ENCODE data around the gene AATK.
"Not testable (repeated sequence)": the region's sequence is repeated elsewhere in the genome, so short reads cannot be mapped to it uniquely, and the experiment has no call there.

The AATK gene

GRCh38 chr17:81086789-81087551 is 79.1 kb downstream of the AATK start:
- no peak for DNase-seq

GRCh38 chr17:81085420-81085911 is 80.6 kb downstream of the AATK start:
- no peak for DNase-seq

GRCh38 chr17:81084680-81085419 is 81.2 kb downstream of the AATK start:
- DNase-seq, result no peak

- no peak for DNase-seq
These were observed 82.8 kb downstream of the AATK start for GRCh38 chr17:81083125-81083765.

- DNase-seq, result no peak
These were observed 83.6 kb downstream of the AATK start for GRCh38 chr17:81082177-81083073.

- no peak for DNase-seq
These were observed 84.5 kb downstream of the AATK start for GRCh38 chr17:81081222-81082176.

- DNase-seq, result no peak
These were observed 86.0 kb downstream of the AATK start for GRCh38 chr17:81080019-81080418.

- DNase-seq, result not testable (repeated sequence)
These were observed 87.8 kb downstream of the AATK start for GRCh38 chr17:81078026-81078913.

- no peak for DNase-seq
These were observed 89.8 kb downstream of the AATK start for GRCh38 chr17:81076141-81076679.

GRCh38 chr17:81075307-81075706 is 90.7 kb downstream of the AATK start:
- DNase-seq, result no peak

GRCh38 chr17:81074875-81075274 is 91.1 kb downstream of the AATK start:
- DNase-seq, result no peak

GRCh38 chr17:81073967-81074839 is 91.8 kb downstream of the AATK start:
- DNase-seq, result no peak

GRCh38 chr17:81071761-81072741 is 94.0 kb downstream of the AATK start:
- no peak for DNase-seq

- no peak for DNase-seq
These were observed 95.3 kb downstream of the AATK start for GRCh38 chr17:81070541-81071246.

- no peak for DNase-seq
These were observed 96.8 kb downstream of the AATK start for GRCh38 chr17:81069135-81069645.

GRCh38 chr17:81068411-81069134 is 97.4 kb downstream of the AATK start:
- no peak for DNase-seq

All from NCI-H1048 (cell line).